Measurements from ENCODE around the gene C6orf136.
A peak's percentile ranks its signal among the peaks of the same experiment; 100 is the strongest.

Gene C6orf136

GRCh38 chr6:30611150-30611855 lies 35.6 kb upstream of the C6orf136 start:
- TF ChIP-seq TAF1 (IDR thresholded peaks at IDR 0.05; ENCODE audit: borderline replicate concordance, insufficient read depth, low read length): no peak
- TF ChIP-seq SIN3A (IDR thresholded peaks at IDR 0.05; ENCODE audit: borderline replicate concordance, insufficient read depth, low read length): no peak
- peak; percentile 4; the same call in 1 of the 2 replicates for TF ChIP-seq POLR2AphosphoS5 (IDR thresholded peaks at IDR 0.05; ENCODE audit: low read depth, low read length)
- TF ChIP-seq, protein P1, sequence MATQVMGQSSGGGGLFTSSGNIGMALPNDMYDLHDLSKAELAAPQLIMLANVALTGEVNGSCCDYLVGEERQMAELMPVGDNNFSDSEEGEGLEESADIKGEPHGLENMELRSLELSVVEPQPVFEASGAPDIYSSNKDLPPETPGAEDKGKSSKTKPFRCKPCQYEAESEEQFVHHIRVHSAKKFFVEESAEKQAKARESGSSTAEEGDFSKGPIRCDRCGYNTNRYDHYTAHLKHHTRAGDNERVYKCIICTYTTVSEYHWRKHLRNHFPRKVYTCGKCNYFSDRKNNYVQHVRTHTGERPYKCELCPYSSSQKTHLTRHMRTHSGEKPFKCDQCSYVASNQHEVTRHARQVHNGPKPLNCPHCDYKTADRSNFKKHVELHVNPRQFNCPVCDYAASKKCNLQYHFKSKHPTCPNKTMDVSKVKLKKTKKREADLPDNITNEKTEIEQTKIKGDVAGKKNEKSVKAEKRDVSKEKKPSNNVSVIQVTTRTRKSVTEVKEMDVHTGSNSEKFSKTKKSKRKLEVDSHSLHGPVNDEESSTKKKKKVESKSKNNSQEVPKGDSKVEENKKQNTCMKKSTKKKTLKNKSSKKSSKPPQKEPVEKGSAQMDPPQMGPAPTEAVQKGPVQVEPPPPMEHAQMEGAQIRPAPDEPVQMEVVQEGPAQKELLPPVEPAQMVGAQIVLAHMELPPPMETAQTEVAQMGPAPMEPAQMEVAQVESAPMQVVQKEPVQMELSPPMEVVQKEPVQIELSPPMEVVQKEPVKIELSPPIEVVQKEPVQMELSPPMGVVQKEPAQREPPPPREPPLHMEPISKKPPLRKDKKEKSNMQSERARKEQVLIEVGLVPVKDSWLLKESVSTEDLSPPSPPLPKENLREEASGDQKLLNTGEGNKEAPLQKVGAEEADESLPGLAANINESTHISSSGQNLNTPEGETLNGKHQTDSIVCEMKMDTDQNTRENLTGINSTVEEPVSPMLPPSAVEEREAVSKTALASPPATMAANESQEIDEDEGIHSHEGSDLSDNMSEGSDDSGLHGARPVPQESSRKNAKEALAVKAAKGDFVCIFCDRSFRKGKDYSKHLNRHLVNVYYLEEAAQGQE (IDR thresholded peaks at IDR 0.05; ENCODE audit: insufficient read depth in 1 of 2, low read depth in 2 of 2, low read length in 2 of 2): no peak
- no peak for TF ChIP-seq FOXP2 (optimal IDR thresholded peaks at IDR 0.05; ENCODE audit: borderline replicate concordance, extremely low read depth, extremely low read length, insufficient read depth)

DNA sequence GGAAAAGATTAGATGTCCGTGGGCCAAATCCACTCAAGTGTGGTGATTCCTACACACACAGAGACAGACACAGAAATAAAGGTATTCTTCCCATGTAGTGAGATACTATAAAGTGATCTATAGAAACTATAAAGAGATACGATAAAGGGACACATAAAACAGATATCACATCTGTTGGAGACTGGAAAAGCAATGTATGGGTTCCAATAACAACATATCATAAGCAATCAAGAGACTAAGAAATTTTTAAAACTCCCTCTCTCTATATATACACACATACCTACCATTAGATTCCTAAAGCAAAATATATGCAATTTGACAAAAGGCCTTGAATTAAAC lies 35.1 kb upstream of the C6orf136 start:
- TF ChIP-seq TAF1 (IDR thresholded peaks at IDR 0.05; ENCODE audit: borderline replicate concordance, insufficient read depth, low read length) (no peak), SIN3A (IDR thresholded peaks at IDR 0.05; ENCODE audit: borderline replicate concordance, insufficient read depth, low read length) (no peak), POLR2AphosphoS5 (IDR thresholded peaks at IDR 0.05; ENCODE audit: low read depth, low read length) (no peak), FOXP2 (optimal IDR thresholded peaks at IDR 0.05; ENCODE audit: borderline replicate concordance, extremely low read depth, extremely low read length, insufficient read depth) (no peak)

- TF ChIP-seq SIN3A (IDR thresholded peaks at IDR 0.05; ENCODE audit: borderline replicate concordance, insufficient read depth, low read length): no peak
- no peak for TF ChIP-seq FOXP2 (optimal IDR thresholded peaks at IDR 0.05; ENCODE audit: borderline replicate concordance, extremely low read depth, extremely low read length, insufficient read depth)
These were observed 34.7 kb upstream of the C6orf136 start for GRCh38 chr6:30612213-30612612.

DNA sequence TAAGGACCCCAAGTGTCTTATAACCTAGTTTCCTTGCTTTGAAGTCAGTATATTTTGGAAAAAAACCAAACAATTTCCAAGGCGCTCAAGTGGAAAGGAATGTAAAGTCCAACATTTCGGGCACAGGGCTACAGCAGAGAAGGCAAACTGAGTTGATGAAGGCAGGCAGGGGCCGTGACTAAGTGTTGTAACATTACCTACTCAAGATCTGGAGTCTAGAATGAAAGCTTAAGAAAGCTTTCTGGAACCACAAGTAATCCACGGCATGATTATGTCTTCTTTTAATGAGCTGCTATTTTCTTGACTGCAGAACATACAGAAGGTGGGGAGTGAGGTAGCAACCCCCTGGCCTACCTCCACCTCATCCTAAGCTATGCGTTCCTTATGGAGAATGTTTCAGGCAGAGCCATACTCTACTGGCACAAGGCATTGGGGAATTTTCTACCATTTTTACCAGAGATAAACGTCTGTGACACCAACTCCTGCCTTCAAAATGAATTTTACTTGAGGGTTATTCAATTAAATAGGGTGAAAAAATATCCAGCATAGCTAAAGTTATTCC lies 34.2 kb upstream of the C6orf136 start:
- TF ChIP-seq, protein P1 (IDR thresholded peaks at IDR 0.05; ENCODE audit: insufficient read depth in 1 of 2, low read depth in 2 of 2, low read length in 2 of 2): no peak
- peak; percentile 82 for TF ChIP-seq POLR2AphosphoS5 (IDR thresholded peaks at IDR 0.05; ENCODE audit: low read depth, low read length)

DNA sequence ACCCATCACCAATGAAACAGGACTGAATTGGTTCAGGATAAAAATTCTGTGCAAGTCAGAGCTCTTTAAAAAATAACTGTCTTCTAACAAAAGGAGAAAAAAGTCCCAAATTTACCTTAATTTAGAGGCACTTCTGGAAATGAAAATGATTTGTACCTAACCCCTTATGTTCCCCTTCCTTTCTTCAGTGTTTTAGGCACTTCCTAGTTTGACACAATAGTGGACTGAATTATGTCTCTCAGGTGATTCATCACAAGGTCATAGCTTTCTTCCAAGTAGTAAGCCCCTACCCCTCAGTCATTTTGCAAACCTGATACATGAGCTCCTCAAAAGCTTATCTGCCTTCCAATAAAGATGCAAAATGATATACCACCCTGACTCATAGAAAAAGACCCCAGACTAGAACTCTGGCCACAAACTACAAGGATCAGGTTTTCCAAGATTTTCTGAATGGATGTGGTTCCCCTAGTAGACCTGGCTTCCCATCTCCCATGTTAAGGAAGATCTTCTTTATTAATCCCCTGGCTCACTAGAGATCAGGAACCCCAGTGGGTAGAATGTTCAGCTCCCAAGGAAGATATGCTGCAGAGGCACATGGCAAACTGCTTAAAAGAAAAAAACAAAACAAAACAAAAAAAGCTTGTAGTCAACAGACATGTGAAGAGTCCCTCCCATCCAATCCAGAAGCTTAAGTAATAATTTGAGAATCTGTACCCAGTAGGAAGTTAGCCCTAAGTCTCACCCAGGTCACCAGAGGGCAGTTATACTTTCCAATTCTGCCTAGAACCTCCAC lies 33.5 kb upstream of the C6orf136 start:
- TF ChIP-seq TAF1 (IDR thresholded peaks at IDR 0.05; ENCODE audit: borderline replicate concordance, insufficient read depth, low read length) (peak; percentile 11; the same call in 1 of the 2 replicates), FOXP2 (optimal IDR thresholded peaks at IDR 0.05; ENCODE audit: borderline replicate concordance, extremely low read depth, extremely low read length, insufficient read depth) (no peak), SIN3A (IDR thresholded peaks at IDR 0.05; ENCODE audit: borderline replicate concordance, insufficient read depth, low read length) (no peak), POLR2AphosphoS5 (IDR thresholded peaks at IDR 0.05; ENCODE audit: low read depth, low read length) (no peak; the same call in none of the 2 replicates)
- TF ChIP-seq, protein P1 (IDR thresholded peaks at IDR 0.05; ENCODE audit: insufficient read depth in 1 of 2, low read depth in 2 of 2, low read length in 2 of 2): no peak

Measured in PFSK-1 (cell line).